TTC549 (cell line): ENCODE results near the gene TLE4.
"Not testable (repeated sequence)": the region's sequence is repeated elsewhere in the genome, so short reads cannot be mapped to it uniquely, and the experiment has no call there.

ENCODE experiments used
- FAIRE-seq: peaks from 2 replicates; lab custom pipeline; 2012; peaks lifted over from hg19 to GRCh38; lab: Jason Lieb, UNC

TLE4 gene

DNA sequence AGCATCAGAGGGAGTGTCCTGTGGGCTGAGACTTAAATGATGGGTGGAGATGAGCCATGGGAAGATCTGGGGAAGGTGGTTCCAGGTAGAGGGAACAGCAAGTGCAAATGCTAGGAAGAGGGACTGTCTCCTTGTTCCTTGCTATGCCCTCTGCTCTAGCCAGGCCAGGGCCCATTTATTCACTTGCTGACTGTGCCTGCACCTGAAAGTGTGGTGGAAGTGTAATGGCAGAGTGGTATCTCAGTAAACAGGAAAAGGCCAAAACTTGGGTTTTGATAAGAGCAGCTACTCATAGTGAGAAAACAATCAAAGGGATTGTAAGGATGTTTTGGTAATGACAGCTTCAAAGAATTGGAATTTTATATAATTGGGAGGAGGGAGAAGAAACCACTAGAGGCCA is 32.4 kb downstream of the TLE4 start:
- FAIRE-seq, result no peak

DNA sequence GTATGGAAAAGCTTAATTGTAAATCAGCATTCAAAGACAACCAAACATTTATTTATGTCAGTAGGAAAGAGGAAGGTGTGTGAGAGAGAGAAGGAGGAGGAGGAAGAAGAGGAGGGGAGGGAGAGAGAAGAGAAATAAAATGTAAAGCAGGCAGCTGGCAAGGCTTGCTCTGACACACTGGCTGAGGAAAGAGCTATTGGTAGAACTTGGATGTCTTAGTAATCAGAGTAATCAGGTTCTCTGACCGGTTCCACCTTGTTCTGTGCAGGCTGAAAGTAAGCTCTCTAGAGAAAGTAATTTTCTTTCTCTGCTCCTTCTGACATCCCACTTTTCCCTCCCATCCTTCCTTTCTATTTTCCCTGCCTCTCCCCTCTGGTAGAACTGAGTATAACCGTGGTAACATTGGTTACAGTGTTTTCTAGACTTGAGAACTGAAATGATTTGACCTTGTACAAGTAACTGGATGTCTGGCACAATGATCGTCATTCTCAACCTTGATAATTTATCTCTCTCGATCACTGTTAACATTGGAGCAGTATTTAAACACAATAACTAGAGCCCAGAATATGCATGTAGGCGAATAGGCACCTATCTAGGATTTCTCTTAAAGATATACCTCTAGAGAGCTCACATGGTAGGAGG is 33.3 kb downstream of the TLE4 start:
- no peak for FAIRE-seq

DNA sequence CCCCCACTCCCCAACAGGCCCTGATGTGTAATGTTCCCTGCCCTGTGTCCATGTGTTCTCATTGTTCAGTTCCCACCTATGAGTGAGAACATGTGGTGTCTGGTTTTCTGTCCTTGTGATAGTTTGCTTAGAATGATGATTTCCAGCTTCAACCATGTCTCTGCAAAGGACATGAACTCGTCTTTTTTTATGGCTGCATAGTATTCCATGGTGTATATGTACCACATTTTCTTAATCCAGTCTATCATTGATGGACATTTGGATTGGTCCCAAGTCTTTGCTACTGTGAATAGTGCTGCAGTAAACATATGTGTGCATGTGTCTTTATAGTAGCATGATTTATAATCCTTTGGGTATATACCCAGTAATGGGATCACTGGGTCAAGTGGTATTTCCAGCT is 34.8 kb downstream of the TLE4 start:
- FAIRE-seq, result not testable (repeated sequence)

DNA sequence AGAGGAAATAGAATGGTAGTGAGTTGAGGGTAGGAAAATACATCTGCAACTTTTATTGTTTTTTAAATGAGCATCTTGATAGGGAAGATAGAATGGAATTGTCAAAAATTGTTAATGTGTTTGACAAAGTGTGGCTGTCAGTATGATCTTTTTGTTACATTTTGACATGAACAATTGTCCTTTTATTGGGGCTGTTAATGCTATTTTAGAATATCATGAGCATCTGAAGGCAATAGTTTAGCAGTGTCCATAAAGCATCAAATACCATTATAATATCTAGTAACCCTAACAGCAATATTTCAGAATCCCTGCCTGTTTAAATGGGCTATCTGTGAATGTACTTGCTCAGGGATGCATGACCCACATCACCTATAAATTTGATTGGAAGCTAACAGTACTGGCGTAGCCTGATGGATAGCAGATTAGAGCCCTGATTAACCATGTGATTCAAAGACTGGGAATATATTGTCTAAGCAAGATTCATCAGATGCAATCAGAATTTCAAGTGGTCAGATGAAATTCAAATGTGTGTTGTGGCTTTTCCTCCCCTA is 37.8 kb downstream of the TLE4 start:
- FAIRE-seq, result no peak

- FAIRE-seq, result no peak
Measured at GRCh38 chr9:79610019-79610631, 38.4 kb downstream of the TLE4 start.

DNA sequence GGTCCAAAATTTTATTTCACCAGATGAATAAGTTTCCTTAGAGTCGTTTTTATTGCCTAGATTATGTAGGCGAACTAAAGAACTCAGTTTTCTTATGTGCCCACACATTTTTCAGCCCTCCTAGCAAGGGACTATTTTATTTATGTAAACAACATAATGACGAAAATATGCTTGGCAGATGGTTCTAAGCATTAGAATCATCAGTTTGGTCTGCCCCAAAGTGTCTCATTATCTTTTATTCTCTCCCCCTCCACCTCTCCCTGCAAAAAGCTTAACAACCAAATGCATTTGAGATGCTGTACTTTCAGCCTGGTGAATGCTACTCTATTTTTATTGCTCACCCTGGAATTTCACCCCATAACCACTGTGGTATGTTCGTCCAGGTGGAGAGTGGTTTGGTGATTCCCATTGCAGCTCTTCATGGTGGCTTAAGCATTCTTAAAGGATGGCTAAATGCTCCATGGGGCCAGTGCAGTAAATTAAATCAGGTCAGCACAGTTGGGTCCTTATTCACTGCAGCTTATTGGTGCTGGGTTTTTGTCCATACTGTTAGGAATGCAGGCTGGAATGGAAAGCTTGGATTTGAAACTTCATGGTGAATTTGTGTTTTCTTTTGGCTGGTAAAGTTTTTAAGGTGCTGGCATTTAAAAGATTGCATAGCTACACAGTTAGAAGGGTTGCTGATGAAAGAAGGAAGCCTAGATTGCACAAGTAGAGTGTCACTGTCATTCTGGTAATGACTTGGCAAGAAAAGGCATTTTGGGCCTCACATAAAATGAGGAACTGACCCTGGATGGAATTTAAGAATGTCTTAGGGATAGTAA is 39.2 kb downstream of the TLE4 start:
- FAIRE-seq, result no peak

DNA sequence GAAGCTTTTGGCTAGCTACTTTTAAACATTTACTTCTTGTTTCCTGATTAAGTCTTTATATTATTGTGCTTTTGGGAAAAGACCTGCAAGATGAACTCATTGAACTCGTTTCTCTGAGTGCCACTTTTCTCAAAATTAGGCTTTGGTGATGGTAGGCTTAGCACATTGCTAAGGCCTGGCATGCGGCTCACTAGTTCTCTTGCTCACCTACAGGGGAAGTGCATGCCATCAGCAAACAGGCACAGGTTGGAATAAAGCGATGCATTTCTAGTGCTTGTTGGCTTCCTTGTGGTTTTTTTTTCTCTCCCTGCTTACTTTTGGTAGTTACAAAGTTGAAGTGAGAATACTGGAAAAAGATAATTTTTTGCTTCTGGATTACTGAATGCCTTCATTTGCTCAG is 41.4 kb downstream of the TLE4 start:
- no peak for FAIRE-seq

DNA sequence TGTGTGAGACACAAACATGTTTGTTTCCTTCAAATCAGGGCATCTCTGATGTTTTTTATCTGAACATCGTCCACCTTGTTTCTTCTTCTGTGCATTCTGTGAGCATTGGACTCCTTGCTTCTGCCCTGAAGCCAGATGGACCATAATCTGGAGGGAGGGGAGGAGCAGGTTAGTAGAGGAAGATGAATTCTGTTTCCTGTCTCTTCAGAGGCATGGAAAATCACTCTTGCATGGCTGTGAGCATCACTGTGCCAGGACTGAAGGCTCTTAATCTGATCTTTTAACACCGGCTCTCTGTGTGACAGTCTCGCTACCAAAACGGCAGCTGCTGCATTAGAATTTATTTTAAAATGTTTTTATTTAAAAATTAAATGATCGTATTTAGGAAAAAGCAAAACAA is 43.3 kb downstream of the TLE4 start:
- FAIRE-seq, result no peak

DNA sequence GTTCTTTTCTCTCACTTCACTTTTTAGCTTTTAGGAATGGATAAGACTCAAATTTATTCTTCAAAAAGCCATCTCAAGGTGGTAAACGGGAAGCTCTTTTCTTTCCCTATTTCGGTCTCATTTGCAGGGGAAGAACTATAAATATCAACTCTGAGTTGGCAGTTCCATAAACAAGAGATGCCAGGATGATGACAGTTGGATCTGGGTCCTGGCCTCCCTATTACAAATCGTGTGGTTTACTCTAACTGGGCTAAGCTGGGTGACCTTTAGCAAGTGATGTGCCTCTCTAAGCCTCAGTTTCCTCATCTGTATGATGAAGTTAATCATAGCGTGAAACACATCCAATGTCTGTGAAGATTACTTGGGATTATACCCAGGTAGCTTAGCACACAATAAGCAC is 44.2 kb downstream of the TLE4 start:
- no peak for FAIRE-seq

GRCh38 chr9:79616971-79617370 is 45.2 kb downstream of the TLE4 start:
- no peak for FAIRE-seq

DNA sequence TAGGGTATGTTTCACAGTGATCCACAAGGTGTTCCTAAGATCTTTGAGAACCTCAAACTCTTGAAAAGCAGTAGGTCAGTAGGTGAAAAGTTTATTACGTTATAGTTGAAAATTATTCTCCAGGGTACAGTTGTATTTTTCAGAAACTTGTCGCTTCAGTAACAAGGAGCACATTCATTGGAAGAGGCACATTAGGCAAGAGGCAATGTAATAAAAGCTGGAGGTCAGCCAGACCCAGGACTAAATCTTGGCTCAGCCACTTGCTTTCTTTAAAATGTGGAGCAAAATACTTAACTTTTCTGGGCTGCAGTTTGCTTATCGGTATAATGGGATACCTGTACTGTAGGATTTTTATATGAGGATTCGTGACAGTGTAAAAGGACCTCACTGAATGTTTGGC is 45.6 kb downstream of the TLE4 start:
- no peak for FAIRE-seq

DNA sequence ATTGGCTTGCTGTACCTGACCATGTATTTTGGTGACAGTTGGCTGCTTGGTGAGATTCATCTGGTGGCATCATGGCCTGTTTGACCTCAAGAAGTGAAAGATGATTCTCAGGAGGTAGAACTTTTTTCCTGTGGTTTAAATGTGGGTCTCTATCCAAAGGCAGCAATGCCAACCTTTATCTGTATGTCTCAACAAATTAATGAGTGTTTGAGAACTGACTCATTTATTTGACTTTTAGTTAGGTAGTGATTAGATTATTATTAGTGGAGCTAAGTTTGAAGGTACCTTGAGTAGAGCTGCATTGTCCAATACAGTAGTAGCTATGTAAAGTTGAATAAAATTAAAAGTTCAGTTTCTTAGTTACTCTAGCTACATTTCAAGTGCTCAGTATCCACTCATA is 48.2 kb downstream of the TLE4 start:
- no peak for FAIRE-seq

DNA sequence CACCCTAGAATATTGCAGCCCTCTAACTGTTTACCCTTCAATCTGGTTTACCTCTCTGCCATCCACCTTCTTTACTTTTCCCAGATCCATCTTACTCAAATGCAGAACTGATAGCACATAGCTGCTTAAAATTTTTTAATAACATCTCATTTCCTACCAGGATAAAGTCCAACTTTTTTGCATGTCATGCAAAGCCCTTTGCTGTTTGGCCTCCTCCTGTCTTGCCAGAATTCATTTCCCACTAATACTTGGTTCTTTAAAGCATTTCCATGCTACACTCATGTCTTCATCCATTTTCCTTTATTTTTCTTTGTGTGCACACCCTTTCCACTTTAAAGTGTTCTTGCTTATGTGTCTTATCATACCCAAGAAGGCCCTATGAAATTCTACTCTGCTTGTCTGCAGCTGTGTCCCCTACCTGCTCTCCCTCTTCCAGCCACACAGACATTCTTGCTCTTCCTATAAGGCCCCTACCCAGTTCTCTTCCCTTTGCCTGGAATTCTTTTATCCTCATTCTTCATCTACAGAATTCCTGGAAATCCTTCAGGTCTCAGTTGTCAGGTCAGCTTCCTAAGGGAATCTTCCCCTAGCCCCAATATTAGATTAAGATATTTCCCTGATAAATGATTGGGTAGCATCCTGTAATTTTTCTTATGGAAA is 50.3 kb downstream of the TLE4 start:
- FAIRE-seq, result no peak

DNA sequence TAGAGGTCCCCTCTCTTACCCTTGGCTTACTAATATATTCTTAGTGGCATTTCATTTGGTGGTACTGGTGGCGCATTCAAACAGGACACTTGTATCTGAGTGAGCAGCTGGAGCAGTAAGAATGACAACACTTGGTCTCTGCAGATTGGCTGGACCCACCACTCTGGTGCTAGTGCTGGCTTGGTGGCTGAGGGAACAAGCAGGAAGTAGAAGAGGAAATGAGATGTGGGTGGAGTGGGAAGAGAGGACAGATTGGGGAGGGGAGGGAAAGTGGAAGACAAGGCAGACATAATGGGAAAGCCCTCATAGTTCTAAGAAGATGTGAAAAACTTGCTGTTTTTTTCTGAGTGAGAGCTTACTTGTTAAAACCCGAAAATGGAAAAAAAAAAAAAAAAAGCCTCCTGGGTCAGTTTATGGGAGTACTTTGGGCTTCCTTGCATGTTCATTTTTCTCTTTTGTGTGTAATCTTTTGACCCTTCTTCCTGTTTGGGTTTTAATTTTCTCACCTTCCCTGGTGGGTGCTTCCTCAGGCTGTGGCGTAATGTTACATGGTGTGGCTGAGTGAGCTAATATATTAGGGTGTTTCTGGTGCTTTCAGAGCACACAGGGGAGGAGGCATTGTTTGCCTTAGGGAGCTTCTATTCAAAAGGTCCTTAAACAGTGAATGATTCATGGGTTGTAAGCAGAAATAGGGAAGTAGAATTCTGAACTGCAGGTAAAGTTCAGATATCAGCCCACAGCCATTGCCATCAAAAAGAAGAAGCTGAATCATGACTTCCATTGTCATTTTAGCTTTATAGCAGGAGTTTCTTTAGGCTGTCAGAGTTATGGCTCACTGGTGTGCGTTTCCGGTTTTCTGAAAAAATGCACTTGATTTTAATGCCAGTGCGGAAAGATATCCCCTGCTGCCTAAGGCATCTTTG is 52.3 kb downstream of the TLE4 start:
- FAIRE-seq, result no peak

- FAIRE-seq, result no peak
Measured at GRCh38 chr9:79629721-79630120, 58.0 kb downstream of the TLE4 start.

GRCh38 chr9:79630521-79631403 is 59.0 kb downstream of the TLE4 start:
- FAIRE-seq, result no peak

DNA sequence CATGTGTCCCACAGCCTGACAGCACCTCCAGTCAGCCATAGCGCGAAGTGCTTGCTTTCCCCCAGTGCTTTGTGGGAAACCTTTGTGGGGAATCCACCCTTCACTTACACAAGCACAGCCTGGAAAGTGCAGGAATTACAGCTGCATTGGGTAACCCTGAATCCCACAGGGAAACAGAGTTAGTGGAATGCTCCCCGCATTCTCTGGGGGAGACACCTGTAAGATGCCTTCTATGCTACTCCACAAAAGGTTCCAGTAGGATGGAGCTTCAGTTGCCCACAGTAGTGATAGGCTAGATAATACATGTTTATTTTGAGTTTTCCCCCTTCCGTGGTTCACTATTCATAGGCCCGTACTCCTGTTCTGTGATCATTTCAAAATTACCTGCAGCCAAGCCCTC is 60.3 kb downstream of the TLE4 start:
- FAIRE-seq, result no peak

DNA sequence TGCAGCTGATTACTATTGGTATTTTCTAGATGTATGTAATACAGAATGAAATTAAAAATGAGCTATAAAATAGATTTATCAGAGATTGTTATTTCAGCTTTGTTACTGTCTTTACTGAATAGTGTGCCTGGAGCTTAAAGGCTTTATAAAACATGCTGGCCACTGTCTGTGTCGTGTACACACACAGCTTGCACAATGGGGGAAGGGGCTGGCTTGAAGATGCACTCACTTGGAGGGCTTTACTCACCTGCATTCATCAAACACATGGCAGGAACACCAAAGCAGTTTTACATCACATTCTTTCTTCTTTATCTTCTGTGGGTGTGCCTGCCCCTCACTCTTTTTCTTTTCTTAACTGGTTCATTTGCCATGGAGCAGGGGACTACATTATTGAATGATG is 60.9 kb downstream of the TLE4 start:
- no peak for FAIRE-seq

GRCh38 chr9:79633558-79633957 is 61.8 kb downstream of the TLE4 start:
- FAIRE-seq, result no peak

DNA sequence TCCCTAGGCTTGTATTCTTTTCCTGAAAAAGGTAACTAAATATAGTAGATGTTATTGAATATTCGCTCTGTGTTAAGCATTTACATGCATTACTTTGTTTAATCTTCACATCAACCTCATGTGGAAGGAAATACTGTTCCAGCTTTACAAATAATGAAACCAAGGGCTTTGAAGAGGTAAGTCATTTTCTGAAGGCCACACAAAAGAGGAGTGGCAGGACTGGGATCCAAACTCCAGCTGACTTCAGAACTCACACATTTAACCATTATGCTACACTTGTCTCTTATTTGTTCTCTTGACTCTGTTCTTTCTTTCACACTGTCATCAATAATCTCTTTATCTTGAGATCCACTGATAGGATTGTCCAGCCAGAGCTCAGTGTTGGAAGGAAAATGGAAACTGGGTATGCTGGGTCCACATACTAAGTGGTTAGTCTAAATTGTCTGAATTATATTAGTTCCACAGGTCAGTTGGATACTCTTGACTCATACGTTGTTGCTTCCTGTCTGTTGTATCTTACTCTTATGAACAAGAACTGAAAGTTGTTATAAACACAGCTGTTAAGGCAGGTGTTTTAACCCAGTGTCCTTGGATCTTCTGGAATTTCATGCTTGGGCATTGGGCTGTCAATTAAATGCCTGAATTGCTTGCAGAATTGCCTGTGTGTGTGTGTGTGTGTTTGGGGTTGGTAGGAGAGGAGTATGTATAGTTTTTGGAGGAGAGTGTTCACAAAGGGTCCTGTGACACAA is 65.6 kb downstream of the TLE4 start:
- no peak for FAIRE-seq
